ENCODE results near the gene NR1D2. TPM values are rescaled to one million over a fixed set of nuclear protein-coding genes. Genes with fewer than 3 reads are reported as not detected.

Gene NR1D2
- total RNA-seq, 1 experiment from 2014 or later = 24.0 TPM

GRCh38 chr3:23960649-23961048, 15.6 kb downstream of the NR1D2 start:
- WGBS (ENCODE audit: extremely low coverage, insufficient read length, low lambda C conversion rate) = no CpG with 5 or more reads among the region's 1 CpG
- H3K4me1 Mint-ChIP-seq = no peaks in the 10 kb centered on the region; a peak in 1 of 4 replicates
- H2AFZ ChIP-seq (ENCODE audit: low read length) = no peak overlapping the region
- H4K20me1 ChIP-seq (ENCODE audit: control insufficient read depth, insufficient read depth, insufficient read length) = no peaks in the 10 kb centered on the region
- H3K27ac ChIP-seq (ENCODE audit: insufficient read length, low read depth, low read length) = no peak overlapping the region
- H3K4me3 Mint-ChIP-seq = no peak overlapping the region
- no peaks in the 10 kb centered on the region for H3K79me2 ChIP-seq (ENCODE audit: insufficient read depth, low read length)
- H2BK5ac ChIP-seq (ENCODE audit: insufficient read length, low read length) = no peak overlapping the region
- H3K36me3 Mint-ChIP-seq (ENCODE audit: insufficient read depth in 1 of 3, low read depth in 3 of 3) = peaks cover 20 to 74% (median 71%) of the 10 kb centered on the region in 3 experiments; a peak in 6 of 7 replicates
- no peaks in the 10 kb centered on the region for H3K9me3 ChIP-seq (ENCODE audit: control insufficient read depth, low read depth, low read length)
- no peak overlapping the region for H3K23ac ChIP-seq (ENCODE audit: insufficient read length, low read depth, low read length)
- H3K27ac Mint-ChIP-seq = no peak overlapping the region
- DNase-seq = no peak
- H2AK5ac ChIP-seq (ENCODE audit: insufficient read length, low read length) = no peak overlapping the region
- no peak overlapping the region for H3K9ac ChIP-seq (ENCODE audit: extremely low read depth, insufficient read length, low read length)
- no peak overlapping the region for H3K14ac ChIP-seq (ENCODE audit: insufficient read depth, low read length)
- H3K27me3 ChIP-seq (ENCODE audit: insufficient read depth, low read length) = no peaks in the 10 kb centered on the region
- no peak overlapping the region for H2BK120ac ChIP-seq (ENCODE audit: low read depth, low read length, poor library complexity, severe bottlenecking)
- no peaks in the 10 kb centered on the region for H3K27me3 Mint-ChIP-seq (ENCODE audit: low read depth)
- H2BK20ac ChIP-seq (ENCODE audit: low read depth, low read length, poor library complexity, severe bottlenecking) = no peak overlapping the region
- H3K79me1 ChIP-seq (ENCODE audit: insufficient read depth, low read depth, low read length, poor library complexity, severe bottlenecking) = peaks cover 2% of the 10 kb centered on the region
- TF ChIP-seq, protein P1, sequence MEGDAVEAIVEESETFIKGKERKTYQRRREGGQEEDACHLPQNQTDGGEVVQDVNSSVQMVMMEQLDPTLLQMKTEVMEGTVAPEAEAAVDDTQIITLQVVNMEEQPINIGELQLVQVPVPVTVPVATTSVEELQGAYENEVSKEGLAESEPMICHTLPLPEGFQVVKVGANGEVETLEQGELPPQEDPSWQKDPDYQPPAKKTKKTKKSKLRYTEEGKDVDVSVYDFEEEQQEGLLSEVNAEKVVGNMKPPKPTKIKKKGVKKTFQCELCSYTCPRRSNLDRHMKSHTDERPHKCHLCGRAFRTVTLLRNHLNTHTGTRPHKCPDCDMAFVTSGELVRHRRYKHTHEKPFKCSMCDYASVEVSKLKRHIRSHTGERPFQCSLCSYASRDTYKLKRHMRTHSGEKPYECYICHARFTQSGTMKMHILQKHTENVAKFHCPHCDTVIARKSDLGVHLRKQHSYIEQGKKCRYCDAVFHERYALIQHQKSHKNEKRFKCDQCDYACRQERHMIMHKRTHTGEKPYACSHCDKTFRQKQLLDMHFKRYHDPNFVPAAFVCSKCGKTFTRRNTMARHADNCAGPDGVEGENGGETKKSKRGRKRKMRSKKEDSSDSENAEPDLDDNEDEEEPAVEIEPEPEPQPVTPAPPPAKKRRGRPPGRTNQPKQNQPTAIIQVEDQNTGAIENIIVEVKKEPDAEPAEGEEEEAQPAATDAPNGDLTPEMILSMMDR (conservative IDR thresholded peaks at IDR 0.05) = no peak
- H3K9me3 Mint-ChIP-seq = no peaks in the 10 kb centered on the region
- H3T11ph ChIP-seq (ENCODE audit: low read length) = no peak overlapping the region
- no peaks in the 10 kb centered on the region for H3K4me1 ChIP-seq (ENCODE audit: insufficient read depth, low read length)
- no peak overlapping the region for H2BK12ac ChIP-seq (ENCODE audit: insufficient read length, low read depth, low read length)
- no peak overlapping the region for H3K4me2 ChIP-seq (ENCODE audit: insufficient read depth, insufficient read length, low read length)
- no peaks in the 10 kb centered on the region for H3K23me2 ChIP-seq (ENCODE audit: insufficient read length, low read depth, low read length, poor library complexity, severe bottlenecking)
- no peak overlapping the region for H3K18ac ChIP-seq (ENCODE audit: insufficient read length, low read depth, low read length)
- no peak overlapping the region for H4K8ac ChIP-seq (replicated peaks; ENCODE audit: insufficient read length, low read depth, low read length)
- H3K56ac ChIP-seq (ENCODE audit: insufficient read length, low read depth, low read length) = no peak overlapping the region
- H2BK15ac ChIP-seq (ENCODE audit: low read depth, low read length) = no peak overlapping the region
- H3K4ac ChIP-seq (ENCODE audit: low read depth, low read length) = no peak overlapping the region
- no peak overlapping the region for H4K91ac ChIP-seq (ENCODE audit: insufficient read length, low read depth, low read length)
- H4K5ac ChIP-seq (ENCODE audit: insufficient read length, low read depth, low read length) = no peak overlapping the region
